ENCODE results near the gene S100A6.
"Not testable (repeated sequence)": the region's sequence is repeated elsewhere in the genome, so short reads cannot be mapped to it uniquely, and the experiment has no call there.

DNA sequence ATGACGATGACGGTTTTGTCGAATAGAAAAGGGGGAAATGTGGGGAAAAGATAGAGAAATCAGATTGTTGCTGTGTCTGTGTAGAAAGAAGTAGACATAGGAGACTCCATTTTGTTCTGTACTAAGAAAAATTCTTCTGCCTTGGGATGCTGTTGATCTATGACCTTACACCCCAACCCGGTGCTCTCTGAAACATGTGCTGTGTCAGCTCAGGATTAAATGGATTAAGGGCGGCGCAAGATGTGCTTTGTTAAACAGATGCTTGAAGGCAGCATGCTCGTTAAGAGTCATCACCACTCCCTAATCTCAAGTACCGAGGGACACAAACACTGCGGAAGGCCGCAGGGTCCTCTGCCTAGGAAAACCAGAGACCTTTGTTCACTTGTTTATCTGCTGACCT is 39.7 kb upstream of the S100A6 start:
- TF ChIP-seq, protein P1, sequence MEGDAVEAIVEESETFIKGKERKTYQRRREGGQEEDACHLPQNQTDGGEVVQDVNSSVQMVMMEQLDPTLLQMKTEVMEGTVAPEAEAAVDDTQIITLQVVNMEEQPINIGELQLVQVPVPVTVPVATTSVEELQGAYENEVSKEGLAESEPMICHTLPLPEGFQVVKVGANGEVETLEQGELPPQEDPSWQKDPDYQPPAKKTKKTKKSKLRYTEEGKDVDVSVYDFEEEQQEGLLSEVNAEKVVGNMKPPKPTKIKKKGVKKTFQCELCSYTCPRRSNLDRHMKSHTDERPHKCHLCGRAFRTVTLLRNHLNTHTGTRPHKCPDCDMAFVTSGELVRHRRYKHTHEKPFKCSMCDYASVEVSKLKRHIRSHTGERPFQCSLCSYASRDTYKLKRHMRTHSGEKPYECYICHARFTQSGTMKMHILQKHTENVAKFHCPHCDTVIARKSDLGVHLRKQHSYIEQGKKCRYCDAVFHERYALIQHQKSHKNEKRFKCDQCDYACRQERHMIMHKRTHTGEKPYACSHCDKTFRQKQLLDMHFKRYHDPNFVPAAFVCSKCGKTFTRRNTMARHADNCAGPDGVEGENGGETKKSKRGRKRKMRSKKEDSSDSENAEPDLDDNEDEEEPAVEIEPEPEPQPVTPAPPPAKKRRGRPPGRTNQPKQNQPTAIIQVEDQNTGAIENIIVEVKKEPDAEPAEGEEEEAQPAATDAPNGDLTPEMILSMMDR (IDR thresholded peaks at IDR 0.05; ENCODE audit: low read depth, low read length, poor library complexity, severe bottlenecking) = not testable (repeated sequence)
- TF ChIP-seq EZH2phosphoT487 (IDR thresholded peaks at IDR 0.05; ENCODE audit: borderline replicate concordance, low read length) = not testable (repeated sequence)

Data from DOHH2 (cell line).